Adrenal gland (tissue), 5 donors: ENCODE data around the gene MAD1L1.

Experiments used
- CTCF ChIP-seq, 6 experiments: fragments of 450-650 bp in 4 of 6; fragments of 200-600 bp in 2 of 6; sonication (generic) in 1 of 6; IDR thresholded peaks; 1 replicate in 5 of 6; 2 replicates in 1 of 6; pipeline versions ENCODE4 v1.5.1 to v1.8.0; 2016 to 2021; ENCODE audit warnings: antibody characterized with exemption in 6 of 6, mild to moderate bottlenecking in 2 of 6, moderate library complexity in 1 of 6
- POLR2A ChIP-seq, 2 donors: fragments of 450-650 bp; IDR thresholded peaks; one replicate each; pipeline ENCODE4 v1.6.1; 2017; ENCODE audit warnings: antibody characterized with exemption in 2 of 2, mild to moderate bottlenecking in 2 of 2, moderate library complexity in 1 of 2
- donor health status: DM: no; HTN: no; CAD: no.

DNA sequence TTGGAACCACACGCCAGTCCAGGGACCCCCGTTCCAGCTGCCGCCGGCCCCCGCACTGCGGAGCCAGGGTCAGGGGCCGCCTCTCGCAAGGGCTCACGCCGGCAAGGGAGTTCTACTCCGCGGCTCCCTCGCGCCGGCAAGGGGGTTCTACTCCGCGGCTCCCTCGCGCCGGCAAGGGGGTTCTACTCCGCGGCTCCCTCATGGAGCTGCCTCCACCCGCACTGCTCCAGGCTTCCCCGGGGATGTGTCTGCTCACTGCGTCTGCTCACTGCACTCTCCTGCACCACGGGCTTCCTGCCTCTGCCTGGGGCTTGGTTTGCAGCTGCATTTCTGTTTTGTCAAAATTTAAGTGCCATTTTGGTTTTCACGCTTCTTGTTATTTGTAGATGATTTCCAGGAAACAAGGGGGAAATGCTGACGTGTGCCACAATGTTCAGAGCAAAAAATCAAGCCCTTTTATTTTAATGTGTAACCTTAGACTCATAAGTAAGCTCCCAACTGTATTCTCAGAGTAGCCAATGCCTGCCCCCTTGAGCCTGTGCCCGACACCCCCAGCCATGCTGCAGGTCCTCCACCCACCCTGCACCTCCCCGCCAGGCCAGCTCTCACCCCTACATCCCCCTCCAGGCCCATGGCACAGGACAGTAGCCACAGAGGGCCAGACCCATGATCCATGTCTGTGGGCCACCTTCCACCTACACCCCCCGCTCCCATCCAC is 246.2 kb downstream of the MAD1L1 start:
- TF ChIP-seq CTCF (IDR thresholded peaks at IDR 0.05) = no peak
- TF ChIP-seq POLR2A (IDR thresholded peaks at IDR 0.05) = no peak
